ENCODE results near the gene DRAM1.
"Not testable (repeated sequence)": the region's sequence is repeated elsewhere in the genome, so short reads cannot be mapped to it uniquely, and the experiment has no call there.

GRCh38 chr12:101856614-101857013 lies 20.8 kb upstream of the DRAM1 start:
- TF ChIP-seq POLR2A (IDR thresholded peaks at IDR 0.05; ENCODE audit: low read length); GATA1 (IDR thresholded peaks at IDR 0.05; ENCODE audit: low read depth, low read length): not testable (repeated sequence)

Measured in erythroblast (primary cell).